Neural cell (in vitro differentiated cells): ENCODE results near the gene PTPRN2.
"Not testable (repeated sequence)": the region's sequence is repeated elsewhere in the genome, so short reads cannot be mapped to it uniquely, and the experiment has no call there.

Source experiments
- MXI1 ChIP-seq: fragments of 450-650 bp; conservative IDR thresholded peaks from 2 replicates; pipeline ENCODE4 v1.6.1; 2014; ENCODE audit warnings: antibody characterized with exemption, mild to moderate bottlenecking; ENCODE audit not compliant: poor library complexity, severe bottlenecking
- TAF1 ChIP-seq: IDR thresholded peaks from 2 replicates; pipeline ENCODE4 v1.6.1; 2012; ENCODE audit warnings: low read depth

DNA sequence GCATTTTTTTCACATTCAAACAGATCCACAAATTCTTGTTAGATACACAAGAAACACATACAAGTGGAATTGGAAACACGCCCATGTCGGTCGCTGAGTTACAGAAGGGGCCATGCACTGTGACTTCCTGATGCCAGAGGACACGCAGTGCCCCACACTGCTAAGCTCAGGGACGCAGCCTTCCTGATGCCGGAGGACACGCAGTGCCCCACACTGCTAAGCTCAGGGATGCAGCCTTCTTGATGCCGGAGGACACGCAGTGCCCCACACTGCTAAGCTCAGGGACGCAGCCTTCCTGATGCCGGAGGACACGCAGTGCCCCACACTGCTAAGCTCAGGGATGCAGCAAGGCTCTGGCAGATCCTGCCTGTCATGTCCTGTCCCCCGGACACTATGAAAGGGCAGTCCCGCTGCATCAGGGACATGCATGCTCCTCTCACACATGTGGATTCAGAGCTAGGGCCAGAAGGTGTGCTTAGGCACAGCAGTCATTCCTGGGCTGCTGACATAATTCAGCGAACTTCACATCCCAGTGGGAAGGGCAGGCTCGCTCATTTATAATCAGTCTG lies 810.3 kb downstream of the PTPRN2 start:
- TF ChIP-seq MXI1, TAF1: not testable (repeated sequence)
